GM18867 (cell line): ENCODE data around the gene INSYN2B.
A peak's percentile ranks its signal among the peaks of the same experiment; 100 is the strongest.

ENCODE experiments used
- ATAC-seq: cut with Tn5 transposase; IDR thresholded peaks from one replicate; pipeline ENCODE4 v1.9.1; 2021; ENCODE audit warnings: mild to moderate bottlenecking, moderate library complexity; ENCODE audit not compliant: unreplicated experiment

The INSYN2B gene

DNA sequence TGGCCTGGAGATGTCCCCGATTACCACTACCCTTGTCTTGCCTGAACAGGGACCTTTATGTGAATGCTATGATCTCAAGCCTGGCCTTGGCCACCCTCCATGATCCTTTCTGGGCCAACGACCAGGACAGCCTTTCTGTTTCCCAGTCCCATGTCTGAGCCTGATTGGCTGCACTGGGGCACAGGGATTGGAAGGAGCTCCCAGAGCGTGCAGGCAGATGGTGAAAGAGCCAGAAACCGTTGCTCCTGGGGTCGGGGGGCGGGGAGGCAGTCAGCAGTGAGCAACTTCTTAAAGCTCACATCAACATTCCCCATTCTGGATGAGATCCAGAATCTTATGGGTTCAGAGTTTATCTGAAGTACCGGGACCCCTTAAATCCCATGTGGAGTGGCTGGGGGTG lies 84.4 kb downstream of the INSYN2B start:
- ATAC-seq, result no peak

DNA sequence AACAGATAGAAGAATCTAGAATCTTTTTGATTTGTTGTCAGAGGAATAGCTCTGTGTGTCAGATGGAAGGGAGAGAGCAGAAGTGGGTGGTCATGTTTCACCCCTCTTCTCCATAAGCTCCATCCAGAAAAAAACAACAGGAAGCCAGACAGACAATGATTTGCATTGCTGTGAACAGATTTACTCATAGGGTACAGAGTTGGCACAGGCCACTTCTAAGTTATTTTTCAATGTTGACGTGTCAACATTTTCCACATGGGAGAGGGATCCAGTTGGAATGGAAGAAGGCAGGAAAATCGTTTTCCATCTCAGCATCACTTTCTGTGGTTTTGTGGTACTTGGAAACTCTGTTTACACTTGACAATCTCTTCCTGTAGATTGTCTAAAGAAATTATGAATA lies 86.7 kb downstream of the INSYN2B start:
- ATAC-seq, result no peak

DNA sequence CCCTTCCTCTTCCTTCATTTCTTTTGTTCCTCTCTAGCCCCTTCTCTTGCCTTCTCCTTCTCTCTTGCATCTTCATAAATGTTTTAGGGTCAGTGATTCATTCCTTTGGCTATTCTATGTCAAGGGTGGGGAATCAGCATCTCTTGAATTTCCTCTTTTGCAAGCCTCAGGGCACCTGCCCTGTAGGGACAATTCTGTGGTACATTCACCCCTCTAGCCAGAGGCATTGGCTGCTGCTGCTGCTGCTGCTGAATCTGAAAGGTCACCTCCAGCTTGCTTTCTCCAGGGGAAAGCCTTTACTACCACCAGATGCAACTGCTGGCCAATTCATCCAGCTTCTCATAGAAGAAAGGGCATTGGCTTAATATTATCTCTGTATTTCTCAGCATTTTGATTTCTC lies 87.3 kb downstream of the INSYN2B start:
- no peak for ATAC-seq

DNA sequence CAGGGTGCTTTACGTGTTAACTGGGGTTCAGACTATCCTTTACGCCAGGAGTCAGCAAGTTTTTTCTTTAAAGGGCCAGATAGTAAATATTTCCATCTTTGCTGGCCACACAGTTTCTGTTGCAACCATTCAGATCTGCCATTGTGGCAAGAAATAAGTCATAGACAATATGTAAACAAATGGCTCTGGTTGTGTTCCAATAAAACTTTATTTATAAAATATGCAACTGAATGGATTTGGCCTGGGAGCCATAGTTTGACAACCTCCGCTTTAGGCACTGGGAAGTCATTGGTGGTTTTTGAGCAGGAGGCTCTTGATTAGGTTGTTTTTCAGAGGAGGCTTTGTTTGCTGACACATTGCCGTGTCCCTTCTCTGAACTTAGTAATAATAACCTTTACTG lies 90.7 kb downstream of the INSYN2B start:
- ATAC-seq, result no peak

DNA sequence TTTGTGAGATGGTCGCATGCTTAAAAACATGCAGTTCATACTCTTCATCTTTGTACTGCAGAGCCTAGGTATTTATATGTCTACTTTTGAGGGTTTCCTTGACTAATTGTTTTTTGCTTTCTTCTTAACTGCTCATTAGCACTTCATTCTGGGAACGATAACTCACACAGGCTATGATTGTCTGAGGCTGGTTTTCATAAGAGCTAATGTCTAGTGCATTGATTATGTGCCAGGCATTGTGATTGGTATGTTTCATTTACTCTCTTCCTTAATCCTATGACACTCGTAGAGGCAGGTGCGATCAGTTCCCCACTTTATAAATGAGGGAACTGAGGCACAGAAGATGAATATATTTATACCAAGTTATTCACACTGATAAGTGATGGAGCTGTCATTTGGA lies 93.6 kb downstream of the INSYN2B start:
- ATAC-seq, result no peak

DNA sequence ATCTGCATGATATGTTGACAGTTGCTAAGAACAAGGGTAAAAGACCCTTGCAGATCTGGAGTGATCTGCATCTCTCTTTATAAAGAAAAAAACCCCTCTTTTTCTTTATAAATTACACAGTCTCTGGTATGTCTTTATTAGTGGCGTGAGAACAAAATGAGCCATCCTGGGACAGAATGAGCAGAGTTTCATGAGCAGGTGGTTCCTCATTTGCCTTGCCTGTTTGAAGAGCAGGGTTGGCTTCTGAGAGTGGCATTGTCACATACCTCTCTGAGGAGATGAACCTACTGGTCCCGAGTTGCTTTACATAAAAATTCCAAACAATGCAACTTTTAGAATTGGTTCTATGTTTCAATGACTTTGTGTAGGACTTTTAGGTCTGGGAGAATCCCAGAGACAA lies 94.3 kb downstream of the INSYN2B start:
- ATAC-seq, result no peak

DNA sequence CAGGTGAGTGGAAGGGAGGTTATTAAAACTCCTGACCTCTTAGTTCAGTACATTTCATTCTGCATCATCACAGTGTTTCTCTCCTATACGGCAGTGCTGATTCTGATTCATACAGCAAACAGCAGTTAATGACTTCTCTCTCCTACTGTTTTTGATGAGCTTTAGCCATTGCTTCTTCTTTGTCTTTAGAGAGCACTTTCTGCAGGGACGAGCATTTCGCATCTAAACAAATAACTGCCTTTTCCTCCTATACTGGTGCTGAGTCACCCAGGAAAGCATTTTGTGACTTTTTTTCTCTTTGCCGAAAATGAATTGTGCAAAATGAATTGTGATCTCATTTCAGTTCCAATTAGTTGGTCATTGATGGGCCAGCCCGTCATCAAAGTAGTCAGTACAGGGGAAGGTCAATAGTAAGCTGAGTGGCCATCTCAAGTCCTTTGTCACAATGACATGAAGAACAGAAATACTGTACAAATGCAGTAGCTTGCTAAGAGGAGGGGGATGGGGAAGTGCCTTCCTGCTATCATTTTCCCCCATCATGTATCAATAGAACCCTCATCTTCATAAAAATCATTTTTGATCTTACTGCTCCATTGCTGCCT lies 98.5 kb downstream of the INSYN2B start:
- no peak for ATAC-seq

DNA sequence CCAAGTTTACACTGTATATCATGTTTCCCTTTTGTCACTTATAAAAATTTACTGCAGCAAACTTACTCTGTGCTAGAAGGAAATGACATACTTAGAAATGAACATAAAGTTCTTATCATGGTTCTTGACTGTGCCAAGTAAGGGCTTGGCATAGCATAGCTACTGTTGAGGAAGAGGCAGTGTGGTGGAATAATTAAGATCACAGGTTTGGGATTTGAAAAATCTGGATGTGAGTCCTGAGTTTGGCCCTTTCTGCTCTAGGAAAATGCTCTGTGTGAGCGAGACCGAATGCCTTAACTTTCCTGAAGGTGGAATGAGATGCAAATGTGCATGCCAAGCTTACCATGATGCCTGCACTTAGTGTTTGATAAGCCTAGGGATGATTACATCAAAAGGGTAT lies 99.5 kb downstream of the INSYN2B start:
- ATAC-seq, result no peak

DNA sequence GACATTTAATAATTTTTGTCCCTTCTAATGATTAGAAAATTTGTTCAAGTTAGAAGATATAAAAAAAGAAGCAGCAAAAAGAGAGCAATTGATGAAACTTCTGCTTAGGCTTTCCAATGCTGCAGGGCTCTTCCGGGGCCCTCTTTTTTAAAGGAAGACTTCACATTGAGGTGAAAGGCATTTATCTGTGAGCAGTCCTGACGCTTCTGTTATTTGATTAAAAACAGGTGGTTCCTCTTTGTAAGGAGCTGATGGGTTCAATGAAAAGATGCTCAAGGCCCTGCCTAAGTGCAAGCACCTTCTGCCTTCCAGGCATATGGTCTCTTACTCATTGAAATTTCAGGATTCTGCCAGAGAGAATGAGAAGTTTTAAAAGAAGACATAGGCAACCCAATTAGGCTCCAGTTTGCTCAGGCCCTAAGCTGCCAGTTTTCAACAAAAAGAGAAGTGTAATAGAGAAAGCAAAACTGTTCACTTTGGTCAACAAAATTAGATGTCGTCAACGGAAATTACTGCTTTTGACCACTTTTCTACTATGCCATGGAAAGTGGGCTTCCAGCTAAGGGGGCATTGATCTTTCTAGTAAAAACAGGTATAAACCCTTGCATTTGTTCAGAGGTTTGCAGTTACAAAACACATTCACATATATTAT lies 100.2 kb downstream of the INSYN2B start:
- ATAC-seq, result peak; percentile 82

DNA sequence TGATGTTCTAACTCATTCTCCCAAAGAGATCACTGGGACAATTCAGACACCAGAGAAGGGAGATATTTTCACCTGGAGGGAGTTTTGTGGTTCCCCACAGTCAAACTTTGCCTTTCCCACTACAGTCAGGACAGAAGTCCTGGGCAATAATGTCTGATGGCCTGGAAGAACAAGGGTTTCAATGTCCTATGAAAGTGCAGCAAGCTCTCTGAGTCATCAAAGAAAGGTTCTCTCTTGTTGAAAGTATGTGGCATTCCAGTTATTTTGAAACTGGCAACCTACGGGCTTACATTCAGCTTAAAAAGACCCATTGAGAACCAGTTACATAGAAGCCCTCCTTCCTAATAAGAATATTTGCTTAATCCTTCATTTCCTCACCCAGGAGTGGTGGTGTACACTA lies 103.9 kb downstream of the INSYN2B start:
- ATAC-seq, result no peak

DNA sequence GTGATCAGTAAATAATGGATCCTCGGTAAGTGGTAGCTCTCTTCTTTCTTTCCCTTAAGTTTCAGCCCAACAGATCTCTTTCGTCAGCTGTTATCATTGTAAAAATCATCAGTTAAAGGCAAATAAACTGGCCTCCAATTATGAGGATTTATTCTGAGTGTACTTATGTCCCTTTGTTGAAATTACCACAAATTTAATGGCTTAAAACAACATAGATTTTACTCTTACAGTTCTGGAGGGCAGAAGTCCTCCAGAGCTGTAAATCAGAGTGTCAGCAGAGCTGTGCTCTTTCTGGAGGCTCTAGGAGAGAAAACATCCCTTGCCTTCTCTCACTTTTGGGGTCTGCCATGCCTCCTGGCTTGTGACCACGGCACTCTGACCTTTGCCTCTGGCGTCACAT lies 104.6 kb downstream of the INSYN2B start:
- no peak for ATAC-seq

DNA sequence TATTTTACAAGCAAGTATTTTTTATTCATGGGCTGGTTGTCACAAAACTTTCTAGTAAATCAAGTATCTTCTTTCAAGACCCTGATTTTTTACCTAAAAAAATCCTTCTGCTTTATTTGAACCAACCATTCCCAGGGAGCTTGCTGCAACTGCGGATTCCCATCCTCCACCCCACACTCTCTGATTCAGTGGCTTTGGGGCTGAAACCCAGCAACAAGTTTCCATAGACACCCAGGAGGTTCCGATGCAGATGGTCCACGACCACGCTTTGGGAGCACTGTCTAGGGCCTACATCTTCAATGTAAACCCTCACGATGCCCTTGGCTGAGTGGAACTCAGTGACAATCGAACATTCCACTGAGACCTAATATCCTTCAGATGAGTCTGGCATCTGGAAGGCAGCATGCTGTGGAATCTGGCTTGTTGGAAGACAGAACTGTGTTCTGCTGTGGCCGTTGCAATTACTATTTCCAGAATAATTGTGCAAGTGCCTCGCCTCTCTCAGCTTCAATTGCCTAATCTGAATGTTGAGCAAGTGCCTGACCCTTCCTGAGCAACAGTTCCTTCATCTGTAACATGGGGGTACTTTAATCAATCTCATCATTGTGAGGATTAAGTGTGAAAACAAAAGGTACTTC lies 105.1 kb downstream of the INSYN2B start:
- no peak for ATAC-seq

DNA sequence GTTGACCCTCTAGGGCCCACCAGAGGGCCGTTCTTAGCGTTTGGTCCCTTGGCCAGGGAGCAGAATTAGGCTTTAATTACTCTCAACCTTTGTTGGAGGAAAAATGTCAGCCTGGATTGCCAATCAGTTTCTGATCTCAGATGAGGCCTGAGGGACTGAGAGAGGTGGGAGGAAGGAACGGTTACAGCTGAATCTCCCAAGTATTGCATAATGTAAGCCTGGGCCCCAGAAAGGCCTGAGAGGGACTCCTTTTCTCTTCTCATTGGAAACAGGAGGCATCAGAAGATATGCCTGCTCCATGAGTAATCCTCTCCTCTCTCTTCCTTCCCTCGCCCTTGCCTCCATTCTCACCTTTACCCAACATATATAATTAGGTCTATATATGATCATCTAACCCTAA lies 105.7 kb downstream of the INSYN2B start:
- no peak for ATAC-seq

DNA sequence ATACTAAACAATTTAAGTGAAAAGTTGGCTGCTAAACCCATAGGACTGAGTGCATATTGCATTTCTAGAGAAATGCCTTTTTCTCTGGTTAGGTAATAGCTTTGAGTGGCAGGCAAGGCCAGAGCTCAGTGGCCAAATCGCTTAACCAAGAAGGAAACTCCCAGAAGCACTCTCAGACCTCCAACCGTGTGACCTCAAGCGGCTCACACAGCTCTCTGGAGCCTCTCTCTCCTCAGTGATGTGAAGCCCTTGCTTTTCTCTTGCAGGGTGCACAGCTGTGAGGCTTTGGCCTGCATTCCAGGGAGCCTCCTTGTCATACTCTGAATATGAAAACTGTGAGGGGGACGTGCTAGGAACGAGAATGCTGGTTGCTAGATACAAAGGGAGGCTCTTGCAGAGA lies 106.7 kb downstream of the INSYN2B start:
- no peak for ATAC-seq

DNA sequence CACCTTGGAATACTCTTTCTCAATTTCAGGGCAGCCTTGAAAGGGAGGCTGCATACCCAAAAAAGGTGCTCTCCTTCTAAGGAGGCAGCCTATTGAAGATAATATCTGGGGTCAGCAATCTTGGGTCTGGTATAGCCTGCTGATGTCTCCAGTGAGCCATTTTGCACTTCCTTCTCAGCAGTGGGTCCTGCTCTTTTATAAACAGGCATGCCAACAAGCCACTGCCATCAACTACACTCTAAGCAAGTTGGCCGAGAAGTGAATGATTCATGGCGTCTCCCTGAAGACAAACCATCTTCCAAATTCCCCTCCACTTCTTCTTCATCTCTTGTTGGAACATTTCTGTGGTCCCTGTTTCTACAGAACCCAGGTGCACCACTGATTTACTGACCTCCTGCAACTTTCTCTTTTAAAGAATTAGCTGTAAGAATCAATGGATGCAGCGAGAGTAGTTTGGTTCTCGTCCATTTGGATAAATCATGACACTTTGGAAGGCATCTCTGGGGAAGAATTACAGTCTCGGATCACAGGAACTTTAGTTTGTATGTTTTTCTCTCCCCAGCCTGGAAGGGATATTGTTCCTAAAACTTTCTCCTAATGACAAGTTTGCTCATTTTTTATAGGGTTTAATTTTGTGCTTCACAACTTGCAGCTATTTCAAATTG lies 108.3 kb downstream of the INSYN2B start:
- ATAC-seq, result no peak

DNA sequence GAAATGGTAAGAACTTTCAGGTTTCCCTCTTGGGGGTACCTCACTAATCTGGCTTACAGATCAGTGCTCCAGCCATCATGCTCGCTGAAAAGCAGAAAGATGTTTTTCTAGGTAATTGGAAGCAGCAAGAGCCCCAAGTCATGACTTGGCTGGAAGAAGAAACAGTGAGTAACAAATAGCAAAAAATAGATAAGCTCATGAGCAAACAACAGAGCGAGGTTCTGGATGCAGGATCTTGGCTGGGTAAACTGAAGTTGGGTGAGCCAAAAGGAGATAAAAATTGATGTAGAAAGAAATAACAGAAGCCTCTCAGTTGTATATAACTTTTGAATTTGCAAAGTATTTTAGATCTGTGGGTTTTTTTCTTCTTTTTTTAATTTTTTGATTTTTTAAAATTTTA lies 110.1 kb downstream of the INSYN2B start:
- ATAC-seq, result no peak

DNA sequence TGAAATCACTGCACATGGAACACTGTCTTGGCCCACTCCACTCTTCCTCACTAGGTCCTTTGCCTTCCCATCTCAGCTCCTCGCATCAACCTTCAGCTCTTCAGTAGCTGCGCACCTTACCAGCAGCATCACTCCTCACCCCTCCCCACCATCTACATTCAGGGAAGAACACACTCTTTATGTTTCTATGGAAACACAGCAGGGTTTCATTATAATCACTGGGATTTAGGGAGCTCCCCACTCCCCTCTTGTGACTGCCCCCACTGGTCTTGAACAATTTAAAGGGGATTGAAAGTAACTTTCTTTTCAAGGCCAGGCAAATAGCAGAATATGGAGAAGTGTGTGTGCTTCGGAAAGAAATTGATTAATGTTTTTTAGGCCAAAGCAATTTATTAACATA lies 111.2 kb downstream of the INSYN2B start:
- ATAC-seq, result no peak

DNA sequence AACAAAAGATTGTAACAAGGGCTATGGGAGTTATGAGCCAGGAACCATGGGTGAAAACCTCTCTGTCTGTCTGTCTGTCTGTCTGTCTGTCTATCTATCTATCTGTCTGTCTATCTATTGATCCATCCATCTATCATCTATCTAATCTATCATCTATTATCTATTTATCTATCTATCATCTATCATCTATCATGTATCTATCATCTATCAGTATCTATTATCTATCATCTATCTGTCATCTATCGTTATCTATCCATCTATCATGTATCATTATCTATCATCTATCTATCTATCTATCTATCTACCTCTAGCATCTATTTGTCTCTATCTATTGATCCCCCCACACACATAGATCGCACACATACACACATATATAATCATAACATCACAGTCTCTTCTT lies 112.9 kb downstream of the INSYN2B start:
- ATAC-seq, result no peak

DNA sequence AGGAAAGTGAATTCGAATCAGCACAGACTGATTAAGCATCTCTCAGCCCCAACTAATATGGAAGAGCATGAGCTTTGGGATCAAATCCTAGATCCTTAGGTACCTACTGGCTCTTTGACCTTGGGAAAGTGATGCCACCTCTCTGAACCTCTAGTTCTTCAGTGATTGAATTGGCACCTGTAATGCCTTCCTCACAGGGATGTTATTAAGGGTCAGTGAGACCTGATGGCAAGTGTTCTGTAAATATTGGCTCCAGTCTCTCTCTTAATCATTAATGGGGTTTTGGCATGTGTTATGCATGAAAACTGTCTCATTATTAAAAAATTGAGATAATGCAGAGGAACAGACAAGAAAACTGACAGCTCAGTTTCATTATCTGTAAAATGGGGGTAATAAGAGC lies 115.8 kb downstream of the INSYN2B start:
- ATAC-seq, result no peak

DNA sequence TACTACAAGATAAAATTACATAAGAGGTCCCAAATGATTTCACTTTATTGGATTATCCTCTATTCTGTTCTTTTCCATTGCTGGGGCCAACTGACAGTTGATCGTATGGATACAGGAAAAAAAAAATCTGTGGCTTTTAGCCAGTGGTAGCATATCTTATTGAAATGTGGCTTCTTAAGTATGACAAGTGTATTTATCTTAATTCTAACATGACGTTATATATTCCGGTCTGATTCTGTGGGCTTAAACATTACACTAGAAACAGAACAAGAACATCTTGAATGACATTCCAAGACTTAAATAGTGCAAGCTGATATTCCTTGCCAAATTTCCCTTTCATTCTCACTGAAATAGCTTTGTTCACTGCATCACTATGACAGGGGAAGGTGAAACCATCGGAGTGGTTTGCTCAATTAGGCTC lies 117.9 kb downstream of the INSYN2B start:
- no peak for ATAC-seq

DNA sequence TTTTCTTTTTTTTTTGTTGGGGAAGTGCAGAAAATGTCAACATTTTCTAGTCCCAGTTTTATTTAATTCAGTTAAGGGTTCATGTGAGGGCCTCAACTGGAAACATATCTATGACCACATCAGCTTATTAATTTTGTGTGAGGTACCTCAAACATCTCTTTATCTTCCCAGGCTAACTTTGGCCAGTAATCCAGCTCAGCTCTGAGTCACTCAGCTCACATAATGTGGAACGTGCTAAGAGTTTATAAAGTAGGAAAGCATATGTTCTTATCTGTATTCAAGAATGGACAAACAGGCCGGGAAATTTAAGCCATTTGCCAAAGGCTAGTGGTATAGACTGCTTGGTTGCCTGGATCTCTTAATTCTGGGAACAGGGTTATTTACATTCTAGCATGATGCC lies 118.4 kb downstream of the INSYN2B start:
- ATAC-seq, result no peak

DNA sequence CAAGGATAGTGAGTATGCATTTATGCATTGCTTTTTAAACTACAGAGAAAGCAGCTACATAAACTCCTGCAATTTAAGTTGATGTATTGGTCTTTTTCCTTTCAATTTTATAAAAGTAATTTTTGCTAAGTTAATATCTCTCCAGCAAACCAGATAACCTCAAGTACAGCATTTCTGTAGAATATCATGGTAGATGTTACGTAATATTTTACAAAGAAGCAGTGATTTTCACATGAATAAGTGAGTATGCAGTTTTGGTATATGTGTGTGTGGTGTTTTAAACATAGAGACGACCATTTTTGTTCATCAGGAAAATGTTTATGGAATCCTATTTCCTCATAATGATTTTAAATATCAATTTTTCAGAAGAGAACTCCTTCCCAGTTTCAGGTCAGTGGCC lies 118.9 kb downstream of the INSYN2B start:
- no peak for ATAC-seq
